ENCODE data around the gene DDIT4L. TPM values are rescaled to one million over a fixed set of nuclear protein-coding genes. Genes with fewer than 3 reads are reported as not detected.
"Not testable (repeated sequence)": the region's sequence is repeated elsewhere in the genome, so short reads cannot be mapped to it uniquely, and the experiment has no call there.

Gene DDIT4L, protein sequence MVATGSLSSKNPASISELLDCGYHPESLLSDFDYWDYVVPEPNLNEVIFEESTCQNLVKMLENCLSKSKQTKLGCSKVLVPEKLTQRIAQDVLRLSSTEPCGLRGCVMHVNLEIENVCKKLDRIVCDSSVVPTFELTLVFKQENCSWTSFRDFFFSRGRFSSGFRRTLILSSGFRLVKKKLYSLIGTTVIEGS
- total RNA-seq (2014; rRNA removed; shearing (Covaris generic)): 7.3 and 8.4 TPM in 2 replicates

DNA sequence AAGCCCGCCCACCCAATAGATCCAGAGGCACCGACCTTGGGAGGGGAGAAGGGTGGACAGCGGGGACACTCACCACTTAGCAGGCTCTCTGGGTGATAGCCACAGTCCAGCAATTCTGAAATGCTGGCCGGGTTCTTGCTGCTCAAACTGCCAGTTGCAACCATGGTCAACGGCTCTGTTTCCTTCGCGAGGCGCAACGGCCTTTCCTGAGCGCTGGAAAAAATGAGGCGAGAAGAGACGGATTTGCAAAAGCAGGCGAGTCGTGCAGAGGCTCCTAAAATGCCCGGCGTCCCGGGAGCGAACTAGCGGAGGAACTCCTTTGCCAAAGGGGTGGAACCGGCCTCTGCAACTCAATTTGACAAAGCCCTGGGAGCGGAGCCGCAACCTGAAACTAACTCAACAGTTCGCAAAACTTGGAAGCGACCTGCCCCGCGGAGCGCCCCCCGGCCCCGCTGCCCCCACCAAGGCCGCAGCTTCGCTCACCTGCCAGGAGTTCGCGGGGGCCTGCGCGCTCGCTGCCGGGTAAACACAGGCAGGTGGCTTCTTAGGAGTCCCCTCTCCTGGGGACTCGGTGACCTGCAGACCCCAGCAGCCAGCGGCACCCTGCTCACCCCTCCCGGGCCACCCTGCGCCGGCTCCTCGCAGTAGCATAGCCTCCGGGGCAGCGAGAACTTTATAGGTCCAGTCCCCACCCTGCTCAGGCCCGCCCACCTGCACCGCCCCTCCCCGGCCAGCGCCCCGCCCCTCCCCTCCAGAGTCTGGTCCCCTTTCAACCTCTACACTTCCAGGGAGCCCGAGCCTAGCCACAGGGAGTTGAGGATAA lies at the start of gene DDIT4L:
Gene DDIT4L (minus strand): TSS at position 649 of the 823 bp plus-strand sequence. CDS start 485 bp downstream, at position 164.
- H3K4me3 ChIP-seq: peak within 1 kb of the TSS; percentile 63
- no peaks in the 10 kb centered on the region for H3K27me3 ChIP-seq

DNA sequence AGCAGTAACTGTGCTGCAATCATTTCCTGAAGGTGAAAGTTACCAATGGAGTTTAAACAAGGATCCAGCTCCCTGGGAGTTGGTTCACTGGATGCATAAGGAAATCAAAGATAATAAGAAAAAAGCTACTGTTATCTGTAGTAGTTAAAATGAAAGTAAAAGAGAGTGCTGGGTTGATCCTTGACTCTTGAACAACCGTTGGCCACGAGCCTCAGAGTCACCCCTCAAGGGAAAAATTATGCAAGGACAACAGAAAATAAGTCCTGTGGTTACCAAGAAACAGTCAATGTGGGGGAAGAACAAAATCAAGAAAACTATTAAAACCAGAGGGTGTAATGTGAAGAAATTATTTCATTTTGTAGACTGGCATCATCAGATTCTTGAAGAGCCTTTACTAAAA lies 49.7 kb upstream of the DDIT4L start:
- Histone ChIP-seq H3K4me1 (no peaks in the 10 kb centered on the region), H3K27ac (no peak overlapping the region), H3K27me3 (no peaks in the 10 kb centered on the region), H3K9me3 (replicated peaks) (no peaks in the 10 kb centered on the region), H3K4me3 (no peak overlapping the region), H3K36me3 (no peaks in the 10 kb centered on the region)
- no peak for DNase-seq

More for the DNA sequence above, at the start of gene DDIT4L:
- DNase-seq: peak; percentile 47 to 61
- Histone ChIP-seq H3K27ac (peak within 1 kb of the TSS; percentile 66), H3K4me1 (peaks cover 14% of the 10 kb centered on the region; the same call in 1 of the 2 replicates), H3K9me3 (replicated peaks) (no peaks in the 10 kb centered on the region), H3K36me3 (no peaks in the 10 kb centered on the region)

DNA sequence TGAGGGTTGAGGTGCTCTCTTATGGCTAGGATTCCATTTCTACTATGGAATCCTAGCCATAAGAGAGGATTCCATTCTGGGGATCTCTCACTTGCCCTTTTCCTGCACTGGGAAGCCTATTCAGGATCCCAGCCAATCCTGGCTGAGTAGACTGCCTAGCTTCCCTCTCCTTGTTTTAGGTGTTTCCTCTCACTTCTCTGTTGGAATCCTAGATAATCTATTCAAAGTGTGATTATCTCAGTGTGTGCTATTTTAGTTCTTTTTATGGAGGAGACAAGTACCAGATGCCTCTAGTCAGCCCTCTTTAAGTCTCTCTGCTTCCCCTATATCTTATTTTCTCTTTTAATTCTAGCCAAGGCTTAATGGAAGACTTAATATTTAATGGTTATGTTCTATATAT lies 34.5 kb upstream of the DDIT4L start:
- DNase-seq: no peak
- Histone ChIP-seq H3K27ac (no peak overlapping the region), H3K36me3 (no peaks in the 10 kb centered on the region), H3K9me3 (replicated peaks) (no peaks in the 10 kb centered on the region; the same call in 1 of the 2 replicates), H3K27me3 (no peaks in the 10 kb centered on the region), H3K4me3 (no peak overlapping the region), H3K4me1 (no peaks in the 10 kb centered on the region)

DNA sequence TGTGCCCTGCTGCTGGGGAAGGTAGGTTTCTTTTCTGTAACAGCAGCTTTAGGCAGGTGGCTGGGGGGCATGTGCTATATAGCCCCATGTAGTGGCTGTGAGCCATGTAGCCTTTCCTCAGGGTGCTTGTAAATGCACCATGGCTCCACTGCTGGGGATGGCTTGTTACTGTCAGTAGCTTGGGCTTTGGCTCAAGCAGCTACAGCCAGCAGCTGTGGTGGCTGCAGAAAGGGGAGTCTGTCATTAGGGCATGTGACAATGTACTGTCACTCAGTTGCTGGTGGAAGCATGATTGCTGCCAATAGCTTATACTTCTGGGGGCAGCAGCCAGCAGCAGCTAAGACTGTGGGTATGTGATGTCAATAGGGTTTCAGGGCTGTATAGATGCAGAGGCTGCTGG lies 33.9 kb upstream of the DDIT4L start:
- Histone ChIP-seq H3K27ac (no peak overlapping the region), H3K4me3 (no peak overlapping the region), H3K27me3 (no peaks in the 10 kb centered on the region), H3K9me3 (replicated peaks) (no peaks in the 10 kb centered on the region; the same call in 1 of the 2 replicates), H3K36me3 (no peaks in the 10 kb centered on the region), H3K4me1 (no peaks in the 10 kb centered on the region)
- no peak for DNase-seq

DNA sequence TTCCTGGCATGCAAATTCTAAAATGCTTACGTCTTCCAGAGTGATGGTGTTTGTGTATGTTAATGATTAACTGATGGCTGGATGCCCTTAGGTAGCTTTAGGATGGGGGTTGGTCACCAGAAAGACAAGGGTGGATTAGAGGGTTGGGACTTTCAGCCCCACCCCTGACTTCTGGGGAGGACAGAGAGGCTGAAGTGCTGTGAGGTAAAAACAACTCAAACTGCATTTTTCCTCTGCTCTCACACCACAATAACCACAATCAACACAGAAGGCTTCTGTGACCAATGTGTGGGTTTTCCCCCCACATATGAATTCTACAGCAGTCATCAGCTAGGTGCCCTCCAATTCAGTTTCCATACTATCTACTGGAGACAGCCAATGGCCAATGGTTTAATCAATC lies 18.7 kb upstream of the DDIT4L start:
- Histone ChIP-seq H3K36me3 (no peaks in the 10 kb centered on the region), H3K27me3 (no peaks in the 10 kb centered on the region), H3K27ac (no peak overlapping the region), H3K4me1 (peaks cover 4% of the 10 kb centered on the region; the same call in 1 of the 2 replicates), H3K4me3 (no peak overlapping the region), H3K9me3 (replicated peaks) (no peaks in the 10 kb centered on the region)
- DNase-seq: peak in 1 of 2 experiments; percentile 9

DNA sequence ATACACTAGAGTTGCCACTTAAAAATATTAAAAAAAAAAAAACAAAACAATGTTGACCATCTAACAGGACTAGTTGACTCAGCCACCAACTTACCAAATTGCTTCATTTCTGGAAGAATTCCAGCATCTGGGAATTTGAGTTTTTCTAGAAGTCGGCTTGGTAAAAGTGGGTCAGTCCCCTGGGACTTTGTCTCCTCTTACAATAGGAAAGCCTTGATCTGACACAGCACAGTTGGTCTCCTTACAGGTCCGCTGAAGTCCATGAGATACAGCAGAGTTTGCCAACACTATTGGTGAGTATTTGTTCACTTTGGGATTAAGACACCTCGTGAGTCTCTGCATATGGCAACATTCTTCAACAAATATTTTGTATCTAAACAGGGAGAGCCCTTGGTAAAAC lies 18.2 kb upstream of the DDIT4L start:
- Histone ChIP-seq H3K4me1 (peaks cover 4% of the 10 kb centered on the region; the same call in 1 of the 2 replicates), H3K27ac (no peak overlapping the region), H3K4me3 (no peak overlapping the region), H3K27me3 (no peaks in the 10 kb centered on the region), H3K36me3 (no peaks in the 10 kb centered on the region), H3K9me3 (replicated peaks) (no peaks in the 10 kb centered on the region)
- DNase-seq: no peak

DNA sequence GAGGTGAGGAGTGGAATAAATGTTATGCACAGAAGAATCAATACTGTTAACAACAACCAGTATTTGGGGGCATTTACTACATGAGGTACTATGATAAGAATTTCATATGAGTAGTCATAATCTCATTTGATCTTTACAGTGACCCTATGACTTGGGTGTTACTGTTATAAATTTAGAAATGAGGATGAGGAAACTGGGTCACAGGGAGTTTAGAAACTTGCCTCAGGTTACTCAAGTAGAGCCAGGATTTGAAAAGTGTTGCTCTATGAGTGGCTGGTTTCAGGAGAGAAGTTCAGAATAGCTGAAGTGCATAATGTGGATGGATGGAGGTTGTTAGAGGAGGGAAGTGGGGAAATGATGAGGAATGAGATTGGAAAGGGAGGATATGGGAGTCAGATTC lies 16.6 kb upstream of the DDIT4L start:
- H3K27ac ChIP-seq: no peak overlapping the region
- H3K36me3 ChIP-seq: no peaks in the 10 kb centered on the region
- H3K4me3 ChIP-seq: no peak overlapping the region
- peaks cover 4% of the 10 kb centered on the region; the same call in 1 of the 2 replicates for H3K4me1 ChIP-seq
- H3K27me3 ChIP-seq: no peaks in the 10 kb centered on the region
- DNase-seq: no peak
- no peaks in the 10 kb centered on the region for H3K9me3 ChIP-seq (replicated peaks)

DNA sequence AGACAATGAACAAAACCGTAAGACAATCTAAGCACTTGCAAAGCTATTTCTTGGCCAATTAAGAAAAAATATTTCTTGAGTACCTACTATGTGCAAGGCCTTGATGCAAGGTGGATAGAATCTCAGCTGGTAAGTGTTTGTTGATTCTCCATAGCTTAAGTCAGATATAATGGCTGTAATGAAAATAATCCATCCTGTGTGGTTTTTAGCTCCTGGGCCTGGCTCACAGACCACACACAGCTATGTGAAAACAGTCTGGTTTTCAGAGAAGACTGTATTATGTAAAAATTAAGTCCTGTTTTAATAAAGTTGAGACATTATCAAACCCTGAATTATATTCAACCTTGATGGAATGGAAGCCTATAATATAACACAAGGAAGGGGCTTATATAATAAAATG lies 7.8 kb upstream of the DDIT4L start:
- Histone ChIP-seq H3K27ac (no peak overlapping the region), H3K9me3 (replicated peaks) (no peaks in the 10 kb centered on the region), H3K27me3 (no peaks in the 10 kb centered on the region), H3K36me3 (no peaks in the 10 kb centered on the region), H3K4me1 (no peaks in the 10 kb centered on the region), H3K4me3 (no peak overlapping the region)
- peak in 1 of 2 experiments; percentile 30 for DNase-seq

DNA sequence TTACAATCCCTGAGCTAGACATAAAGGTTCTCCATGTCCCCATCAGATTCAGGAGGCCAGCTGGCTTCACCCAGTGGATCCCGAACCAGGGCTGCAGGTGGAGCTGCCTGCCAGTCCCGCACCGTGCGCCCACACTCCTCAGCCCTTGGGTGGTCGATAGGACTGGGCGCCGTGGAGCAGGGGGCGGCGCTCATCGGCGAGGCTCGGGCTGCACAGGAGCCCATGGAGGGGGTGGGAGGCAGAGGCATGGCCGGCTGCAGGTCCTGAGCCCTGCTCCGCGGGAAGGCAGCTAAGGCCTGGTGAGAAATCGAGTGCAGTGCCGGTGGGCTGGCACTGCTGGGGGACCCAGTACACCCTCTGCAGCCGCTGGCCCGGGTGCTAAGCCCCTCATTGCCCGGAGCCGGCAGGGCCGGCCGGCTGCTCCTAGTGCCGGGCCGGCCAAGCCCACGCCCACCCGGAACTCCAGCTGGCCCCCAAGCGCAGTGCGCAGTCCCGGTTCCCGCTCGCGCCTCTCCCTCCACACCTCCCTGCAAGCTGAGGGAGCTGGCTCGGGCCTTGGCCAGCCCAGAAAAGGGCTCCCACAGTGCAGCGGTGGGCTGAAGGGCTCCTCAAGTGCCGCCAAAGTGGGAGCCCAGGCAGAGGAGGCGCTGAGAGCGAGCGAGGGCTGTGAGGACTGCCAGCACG lies 6.3 kb upstream of the DDIT4L start:
- DNase-seq; H3K27ac ChIP-seq; H3K27me3 ChIP-seq; H3K4me1 ChIP-seq; H3K36me3 ChIP-seq; H3K9me3 ChIP-seq (replicated peaks); H3K4me3 ChIP-seq: not testable (repeated sequence)

DNA sequence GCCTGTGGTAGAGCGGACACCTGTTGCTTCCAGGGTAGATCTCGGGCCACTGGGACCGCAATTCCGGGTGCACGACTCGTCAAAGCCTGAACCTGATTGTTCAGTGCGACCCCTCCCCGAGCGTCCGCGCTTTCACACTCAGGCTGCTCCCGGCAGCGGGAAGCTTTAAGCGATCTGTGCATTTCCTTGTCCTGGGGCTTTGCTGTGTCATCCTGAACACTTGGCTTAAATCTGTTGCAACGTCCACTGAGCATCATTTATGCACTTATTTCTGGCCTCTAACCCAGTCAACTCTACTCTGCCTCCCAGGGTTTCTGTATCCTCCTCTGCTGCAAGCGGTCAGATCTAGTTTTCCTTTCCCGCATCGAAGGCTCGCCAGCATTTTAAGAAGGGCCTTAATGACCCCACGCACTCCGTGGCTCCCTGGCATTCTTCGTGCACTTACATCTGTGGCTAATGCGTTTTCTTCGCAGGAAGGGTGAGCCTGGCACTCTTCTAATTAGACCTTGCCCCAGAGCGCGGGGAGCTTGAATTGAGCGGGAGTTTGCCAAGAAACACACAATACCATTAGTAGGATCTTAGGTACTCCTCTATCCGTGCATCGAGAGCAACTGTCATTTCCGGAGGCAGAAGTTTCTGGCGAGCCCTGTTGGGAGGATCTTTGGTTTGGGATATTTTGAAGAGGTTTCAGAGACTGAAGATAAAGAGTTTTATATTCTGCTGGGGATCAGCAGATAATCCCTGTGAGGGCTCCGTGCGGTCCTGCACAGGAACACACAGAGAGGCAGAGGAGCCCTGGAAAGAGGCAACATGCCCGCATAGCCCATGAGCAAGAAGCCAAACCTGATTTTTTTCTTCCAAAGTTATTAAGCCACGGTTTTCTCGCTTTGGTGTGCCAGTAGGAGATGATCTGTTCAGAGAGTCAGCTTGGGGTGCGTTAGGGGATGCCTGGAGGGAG lies 654 bp upstream of the DDIT4L start:
- H3K36me3 ChIP-seq: no peaks in the 10 kb centered on the region
- peak overlapping the region; percentile 66 for H3K27ac ChIP-seq
- H3K9me3 ChIP-seq (replicated peaks): no peaks in the 10 kb centered on the region
- H3K4me1 ChIP-seq: peaks cover 14% of the 10 kb centered on the region; the same call in 1 of the 2 replicates
- peak overlapping the region; percentile 63 for H3K4me3 ChIP-seq
- peak; percentile 71 to 78 for DNase-seq
- H3K27me3 ChIP-seq: no peaks in the 10 kb centered on the region

DNA sequence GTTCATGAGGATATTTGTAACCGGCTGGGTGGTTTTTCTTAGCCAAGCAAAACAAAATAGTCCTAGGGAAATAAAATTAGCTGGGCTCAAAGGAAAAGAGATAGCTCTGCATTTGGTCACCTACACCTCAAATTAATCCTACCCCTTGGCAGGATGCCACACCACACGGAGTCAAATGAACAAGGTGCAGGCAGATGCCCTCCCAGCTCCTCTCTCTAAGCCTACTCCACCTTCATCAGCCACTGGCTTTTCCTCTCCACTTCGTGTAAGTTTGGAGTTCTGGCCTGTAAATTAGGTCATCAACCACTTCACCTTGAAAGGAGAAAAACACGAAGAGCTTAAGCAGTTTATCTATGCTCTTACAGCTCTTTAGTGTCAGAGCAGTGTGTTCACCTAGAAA lies 1.4 kb downstream of the DDIT4L start:
- Histone ChIP-seq H3K27ac (no peak overlapping the region), H3K36me3 (no peaks in the 10 kb centered on the region), H3K9me3 (replicated peaks) (no peaks in the 10 kb centered on the region), H3K27me3 (no peaks in the 10 kb centered on the region), H3K4me3 (peak overlapping the region; percentile 63), H3K4me1 (peaks cover 14% of the 10 kb centered on the region; the same call in 1 of the 2 replicates)
- DNase-seq: peak; percentile 31 to 52

DNA sequence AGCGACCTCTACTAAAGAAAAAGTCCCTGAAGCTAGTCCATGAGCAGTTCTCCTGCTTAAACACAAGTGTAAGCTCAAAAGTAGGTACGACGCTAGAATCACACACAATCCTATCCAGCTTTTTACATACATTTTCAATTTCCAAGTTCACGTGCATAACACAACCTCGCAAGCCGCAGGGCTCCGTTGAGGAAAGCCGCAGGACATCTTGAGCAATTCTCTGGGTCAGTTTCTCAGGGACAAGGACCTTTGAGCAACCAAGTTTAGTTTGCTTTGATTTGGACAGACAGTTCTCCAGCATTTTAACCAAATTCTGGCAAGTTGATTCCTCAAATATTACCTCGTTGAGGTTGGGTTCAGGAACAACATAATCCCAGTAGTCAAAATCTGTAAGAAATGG lies 2.5 kb downstream of the DDIT4L start:
- no peak overlapping the region for H3K27ac ChIP-seq
- H3K4me1 ChIP-seq: peaks cover 14% of the 10 kb centered on the region; the same call in 1 of the 2 replicates
- H3K36me3 ChIP-seq: no peaks in the 10 kb centered on the region
- no peak overlapping the region for H3K4me3 ChIP-seq
- H3K9me3 ChIP-seq (replicated peaks): no peaks in the 10 kb centered on the region
- no peak for DNase-seq
- H3K27me3 ChIP-seq: no peaks in the 10 kb centered on the region

DNA sequence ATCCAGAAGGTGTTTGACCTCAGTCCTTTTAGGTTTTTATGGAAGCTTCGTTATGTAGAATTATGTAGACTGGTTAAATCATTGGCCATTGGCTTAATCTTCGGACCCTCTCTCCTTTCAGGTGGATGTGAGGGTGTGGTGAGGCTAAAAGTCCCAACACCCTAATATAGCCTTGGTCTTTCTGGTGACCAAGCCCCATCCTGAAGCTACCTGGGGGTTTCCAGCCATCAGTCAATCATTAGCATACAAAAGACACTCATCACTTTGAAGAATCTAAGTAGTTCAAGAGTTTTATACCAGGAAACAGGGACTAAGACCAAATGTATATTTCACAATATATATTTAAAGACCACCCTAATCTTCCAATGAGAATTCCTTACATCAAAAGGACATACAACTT lies 5.5 kb downstream of the DDIT4L start:
- DNase-seq: no peak
- H3K36me3 ChIP-seq: no peaks in the 10 kb centered on the region
- no peaks in the 10 kb centered on the region for H3K27me3 ChIP-seq
- H3K4me3 ChIP-seq: no peak overlapping the region
- H3K4me1 ChIP-seq: 0 out of 2 replicates have a peak, but pooled peaks cover 9% of the 10 kb centered on the region
- H3K27ac ChIP-seq: no peak overlapping the region
- H3K9me3 ChIP-seq (replicated peaks): no peaks in the 10 kb centered on the region

DNA sequence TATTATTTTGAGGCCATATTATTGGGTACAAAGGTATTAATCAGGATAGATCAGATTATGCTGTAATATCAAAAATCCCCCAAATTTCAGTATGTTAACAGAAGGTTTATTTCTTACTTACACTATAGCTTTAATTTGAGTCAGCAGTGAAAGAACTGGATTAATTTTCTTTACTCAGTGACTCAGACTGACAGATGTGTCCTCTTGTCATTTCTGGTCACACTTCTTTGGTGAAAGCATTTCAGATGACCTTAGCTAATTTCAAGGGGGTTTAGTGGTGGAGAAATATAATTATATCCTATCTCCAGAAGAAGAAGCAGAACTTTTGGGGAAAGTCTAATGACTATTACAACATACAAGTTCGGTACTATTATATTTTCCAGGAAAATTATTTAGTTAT lies 12.4 kb downstream of the DDIT4L start:
- Histone ChIP-seq H3K4me1 (peaks cover 25% of the 10 kb centered on the region), H3K27ac (peak overlapping the region; percentile 76), H3K36me3 (no peaks in the 10 kb centered on the region), H3K27me3 (no peaks in the 10 kb centered on the region), H3K9me3 (replicated peaks) (no peaks in the 10 kb centered on the region), H3K4me3 (no peak overlapping the region)
- peak in 1 of 2 experiments; percentile 69 for DNase-seq

Data from SJCRH30 (cell line).